GM19467 (cell line): ENCODE data around the gene TTLL9.

Experiments used
- ATAC-seq: cut with Tn5 transposase; IDR thresholded peaks from one replicate; pipeline ENCODE4 v1.9.1; 2021; ENCODE audit warnings: mild to moderate bottlenecking, moderate library complexity; ENCODE audit not compliant: unreplicated experiment

Gene TTLL9

GRCh38 chr20:31974296-31974695 lies 103.9 kb downstream of the TTLL9 start:
- ATAC-seq, result no peak

GRCh38 chr20:31974951-31975487 lies 104.6 kb downstream of the TTLL9 start:
- no peak for ATAC-seq

GRCh38 chr20:31975874-31976273 lies 105.4 kb downstream of the TTLL9 start:
- no peak for ATAC-seq

GRCh38 chr20:31977080-31977479 lies 106.6 kb downstream of the TTLL9 start:
- ATAC-seq, result no peak

GRCh38 chr20:31979713-31980426 lies 109.4 kb downstream of the TTLL9 start:
- no peak for ATAC-seq

- no peak for ATAC-seq
These were observed 111.3 kb downstream of the TTLL9 start for GRCh38 chr20:31981784-31982183.

GRCh38 chr20:31984981-31985471 lies 114.6 kb downstream of the TTLL9 start:
- no peak for ATAC-seq

GRCh38 chr20:31987744-31988143 lies 117.3 kb downstream of the TTLL9 start:
- no peak for ATAC-seq

- ATAC-seq, result no peak
These were observed 118.1 kb downstream of the TTLL9 start for GRCh38 chr20:31988430-31989015.

GRCh38 chr20:31989030-31989645 lies 118.7 kb downstream of the TTLL9 start:
- ATAC-seq, result no peak

- no peak for ATAC-seq
These were observed 120.4 kb downstream of the TTLL9 start for GRCh38 chr20:31990641-31991338.

GRCh38 chr20:31991339-31991705 lies 120.9 kb downstream of the TTLL9 start:
- no peak for ATAC-seq

GRCh38 chr20:31992086-31992485 lies 121.7 kb downstream of the TTLL9 start:
- no peak for ATAC-seq
